H1 (cell line): ENCODE data around the gene IL27RA. TPM values are rescaled to one million over a fixed set of nuclear protein-coding genes. Genes with fewer than 3 reads are reported as not detected.
A peak's percentile ranks its signal among the peaks of the same experiment; 100 is the strongest.

Experiments used
- ASH2L ChIP-seq: fragments of 200-600, 300-600 bp; sonication (generic); IDR thresholded peaks from one replicate; pipeline ENCODE4 v1.7.1; 2017; ENCODE audit warnings: low read length
- ATF3 ChIP-seq: IDR thresholded peaks from 2 replicates; pipeline ENCODE4 v1.6.1; 2011; ENCODE audit warnings: low read depth, mild to moderate bottlenecking, low read length; ENCODE audit not compliant: insufficient read depth
- CBX5 ChIP-seq: fragments of 300-800, 300-1000 bp; sonication (generic); IDR thresholded peaks from 2 replicates; pipeline ENCODE4 v1.7.1; 2016; ENCODE audit warnings: antibody characterized with exemption, low read length, low read depth
- CREB1 ChIP-seq: IDR thresholded peaks from 2 replicates; pipeline ENCODE4 v1.6.1; 2012; ENCODE audit warnings: inconsistent platforms
- CTCF ChIP-seq, 3 experiments: IDR thresholded peaks; 1 replicate in 2 of 3; 2 replicates in 1 of 3; pipeline versions ENCODE4 v1.5.1 to v1.6.1; 2011; ENCODE audit warnings: low read length in 3 of 3, mild to moderate bottlenecking in 3 of 3, inconsistent platforms in 2 of 3, low read depth in 1 of 3, moderate library complexity in 1 of 3; ENCODE audit not compliant: insufficient read depth in 1 of 3; ENCODE audit errors: control extremely low read depth in 1 of 3
- E2F6 ChIP-seq: IDR thresholded peaks from 2 replicates; pipeline ENCODE4 v1.6.1; 2012; ENCODE audit warnings: inconsistent platforms
- EZH2 ChIP-seq: fragments of 200-600 bp; sonication (generic); IDR thresholded peaks from 2 replicates; pipeline ENCODE4 v1.7.1; 2012; ENCODE audit warnings: low read depth, mild to moderate bottlenecking, moderate library complexity, low read length, inconsistent platforms; ENCODE audit not compliant: severe bottlenecking
- GABPA ChIP-seq: IDR thresholded peaks from 2 replicates; pipeline ENCODE4 v1.6.1; 2011; ENCODE audit warnings: mild to moderate bottlenecking, low read length, moderate library complexity, borderline replicate concordance; ENCODE audit not compliant: insufficient read depth
- GTF2F1 ChIP-seq: IDR thresholded peaks from 2 replicates; pipeline ENCODE4 v1.6.1; 2012; ENCODE audit warnings: low read depth, low read length, improper control_type of control experiment, borderline replicate concordance
- HDAC2 ChIP-seq, 2 experiments: fragments of 300-600 bp in 1 of 2; sonication (generic) in 1 of 2; IDR thresholded peaks; 2 replicates each; pipeline ENCODE4 v1.6.1; 2011 to 2012; ENCODE audit warnings: low read depth in 2 of 2, low read length in 2 of 2, mild to moderate bottlenecking in 2 of 2, moderate library complexity in 2 of 2, borderline replicate concordance in 1 of 2, inconsistent platforms in 1 of 2
- MAFK ChIP-seq: IDR thresholded peaks from 2 replicates; pipeline ENCODE4 v1.6.1; 2012; ENCODE audit warnings: low read depth, mild to moderate bottlenecking, improper control_type of control experiment, low read length
- POLR2AphosphoS5 ChIP-seq: IDR thresholded peaks from 2 replicates; pipeline ENCODE4 v1.6.1; 2011; ENCODE audit warnings: low read depth, low read length
- POU5F1 ChIP-seq: IDR thresholded peaks from 2 replicates; pipeline ENCODE4 v1.6.1; 2011; ENCODE audit warnings: low read depth, mild to moderate bottlenecking, low read length, moderate library complexity
- RAD21 ChIP-seq, 2 experiments: IDR thresholded peaks in 1 of 2; conservative IDR thresholded peaks in 1 of 2; 2 replicates each; pipeline ENCODE4 v1.6.1; 2011; ENCODE audit warnings: low read depth in 2 of 2, low read length in 2 of 2, improper control_type of control experiment in 1 of 2, inconsistent platforms in 1 of 2, mild to moderate bottlenecking in 1 of 2, moderate library complexity in 1 of 2
- RXRA ChIP-seq: IDR thresholded peaks from 2 replicates; pipeline ENCODE4 v1.6.1; 2011; ENCODE audit warnings: low read depth, mild to moderate bottlenecking, low read length, moderate library complexity; ENCODE audit not compliant: insufficient read depth
- SIRT6 ChIP-seq: IDR thresholded peaks from one replicate; pipeline ENCODE4 v1.7.1; 2012; ENCODE audit warnings: low read length, inconsistent platforms
- SP1 ChIP-seq: IDR thresholded peaks from 2 replicates; pipeline ENCODE4 v1.6.1; 2011; ENCODE audit warnings: low read depth, low read length
- SP2 ChIP-seq: IDR thresholded peaks from 2 replicates; pipeline ENCODE4 v1.6.1; 2012; ENCODE audit warnings: mild to moderate bottlenecking, low read length, inconsistent platforms
- SRF ChIP-seq: IDR thresholded peaks from 2 replicates; pipeline ENCODE4 v1.6.1; 2011; ENCODE audit warnings: mild to moderate bottlenecking, low read depth, low read length, moderate library complexity
- TAF7 ChIP-seq: optimal IDR thresholded peaks from 2 replicates; pipeline ENCODE3; 2011; ENCODE audit warnings: low read depth, mild to moderate bottlenecking, inconsistent platforms, low read length, moderate library complexity, borderline replicate concordance
- TEAD4 ChIP-seq: IDR thresholded peaks from 2 replicates; pipeline ENCODE4 v1.6.1; 2012; ENCODE audit warnings: low read depth, low read length, inconsistent platforms, mixed read lengths
- polyA plus RNA-seq, 7 experiments: library from polyadenylated mRNA; depleted of rRNA in 3 of 7; stranded (reverse) in 5 of 7; unstranded in 2 of 7; fragments of >200 nt in 5 of 7; fragments of 200-250 nt in 2 of 7; gene quantifications; 1 replicate in 5 of 7; 2 replicates in 1 of 7; 4 replicates in 1 of 7; pipeline versions ENCODE4 v1.2.1 to v1.2.3, GENCODE V29; 2011 to 2013; ENCODE audit warnings: missing spikeins in 2 of 7, mixed read lengths in 2 of 7
- total RNA-seq: library from RNA; stranded (reverse); fragmentation: NEBNext Ultra II Directional; extraction: Animal tissue kit (Norgen Biotek cat#: 25700); gene quantifications from 2 replicates; pipeline ENCODE4 v1.2.1, GENCODE V29; 2021

The IL27RA gene
- total and polyA plus RNA-seq, 2 of the 8 experiments (the other 6 are each of a cell fraction or from before 2014, with no cell fraction given) = 9.9 to 14.7 TPM

- TF ChIP-seq SP1 (no peak), SIRT6 (no peak), SRF (no peak), GTF2F1 (no peak), RXRA (no peak), CTCF (IDR thresholded peaks at IDR 0.05; ENCODE audit: control extremely low read depth in 1 of 3, insufficient read depth in 1 of 3, low read depth in 1 of 3, low read length in 3 of 3) (peak; percentile 62 to 89 (median 83)), RAD21 (IDR thresholded peaks at IDR 0.05 in 1 of 2, conservative IDR thresholded peaks at IDR 0.05 in 1 of 2; ENCODE audit: low read depth in 2 of 2, low read length in 2 of 2) (peak in 1 of 2 experiments; percentile 19; a peak in 2 of 4 replicates), EZH2 (no peak), HDAC2 (IDR thresholded peaks at IDR 0.05; ENCODE audit: borderline replicate concordance in 1 of 2, low read depth in 2 of 2, low read length in 2 of 2) (no peak), CBX5 (no peak), TAF7 (no peak), CREB1 (no peak), E2F6 (peak; percentile 48), ATF3 (no peak), MAFK (no peak), ASH2L (peak; percentile 40), TEAD4 (no peak), SP2 (no peak), GABPA (peak; percentile 28; the same call in 1 of the 2 replicates), POLR2AphosphoS5 (no peak), POU5F1 (no peak)
These were observed 41.8 kb downstream of the IL27RA start (continued) for GRCh38 chr19:14073261-14073924.
